CD14-positive monocyte (primary cell): ENCODE results near the gene HSF2. TPM values are rescaled to one million over a fixed set of nuclear protein-coding genes. Genes with fewer than 3 reads are reported as not detected.
A peak's percentile ranks its signal among the peaks of the same experiment; 100 is the strongest.

Experiments
- DNase-seq, 3 donors: peaks; one replicate each; pipeline ENCODE4 v3.0.0-alpha.2; 2011 to 2022
- H2AFZ ChIP-seq: 2 replicates; pipeline ENCODE4 v1.6.0; 2012; ENCODE audit warnings: mild to moderate bottlenecking, low read depth, low read length, inconsistent platforms; ENCODE audit not compliant: insufficient read depth, poor library complexity, severe bottlenecking
- H3K27ac ChIP-seq, 2 donors: 1 replicate in 1 of 2; 2 replicates in 1 of 2; pipeline ENCODE4 v1.5.1; 2012 to 2013; ENCODE audit warnings: low read length in 2 of 2, control low read depth in 1 of 2, inconsistent platforms in 1 of 2, low read depth in 1 of 2, mild to moderate bottlenecking in 1 of 2
- H3K27me3 ChIP-seq, 2 donors: one replicate each; pipeline versions ENCODE4 v1.6.0 to v1.6.1; 2011 to 2013; ENCODE audit warnings: low read length in 2 of 2; ENCODE audit not compliant: control insufficient read depth in 2 of 2, insufficient read depth in 2 of 2
- H3K36me3 ChIP-seq, 2 donors: replicated peaks in 1 of 2; 1 replicate in 1 of 2; 2 replicates in 1 of 2; pipeline versions ENCODE4 v1.5.1 to v1.6.1; 2012 to 2013; ENCODE audit warnings: low read length in 2 of 2, control low read depth in 1 of 2, inconsistent platforms in 1 of 2, mild to moderate bottlenecking in 1 of 2; ENCODE audit not compliant: insufficient read depth in 2 of 2, control insufficient read depth in 1 of 2
- H3K4me1 ChIP-seq, 2 donors: 1 replicate in 1 of 2; 2 replicates in 1 of 2; pipeline versions ENCODE4 v1.5.1 to v1.6.1; 2012 to 2013; ENCODE audit warnings: low read length in 2 of 2, control low read depth in 1 of 2, inconsistent platforms in 1 of 2, mild to moderate bottlenecking in 1 of 2, moderate library complexity in 1 of 2; ENCODE audit not compliant: insufficient read depth in 2 of 2, control insufficient read depth in 1 of 2
- H3K4me2 ChIP-seq: replicated peaks from 2 replicates; pipeline ENCODE3; 2012; ENCODE audit warnings: low read length, moderate library complexity, mild to moderate bottlenecking; ENCODE audit not compliant: poor library complexity, severe bottlenecking; ENCODE audit errors: extremely low read depth
- H3K4me3 ChIP-seq, 3 experiments: fragments of 200-600 bp in 1 of 3; sonication (generic) in 1 of 3; replicated peaks in 1 of 3; 1 replicate in 2 of 3; 2 replicates in 1 of 3; pipeline ENCODE4 v1.5.1; 2011 to 2013; ENCODE audit warnings: low read length in 3 of 3, mild to moderate bottlenecking in 3 of 3, control low read depth in 2 of 3, low read depth in 2 of 3, inconsistent platforms in 1 of 3, moderate library complexity in 1 of 3
- H3K79me2 ChIP-seq: 2 replicates; pipeline ENCODE4 v1.6.0; 2012; ENCODE audit warnings: mild to moderate bottlenecking, control low read depth, inconsistent platforms, low read length, moderate library complexity; ENCODE audit not compliant: insufficient read depth
- H3K9ac ChIP-seq: 2 replicates; pipeline ENCODE4 v1.6.0; 2017; ENCODE audit warnings: low read length, mild to moderate bottlenecking; ENCODE audit not compliant: insufficient read depth, poor library complexity, severe bottlenecking
- H3K9me3 ChIP-seq, 2 donors: replicated peaks in 1 of 2; 1 replicate in 1 of 2; 2 replicates in 1 of 2; pipeline versions ENCODE4 v1.5.1 to v1.6.1; 2012 to 2013; ENCODE audit warnings: low read length in 2 of 2, control low read depth in 1 of 2; ENCODE audit not compliant: control insufficient read depth in 1 of 2, insufficient read depth in 1 of 2
- H4K20me1 ChIP-seq: 2 replicates; pipeline ENCODE4 v1.6.0; 2012; ENCODE audit warnings: mild to moderate bottlenecking, low read length, control low read depth, moderate library complexity; ENCODE audit not compliant: insufficient read depth
- H3K27ac Mint-ChIP-seq, 7 donors: one replicate each; pipeline ENCODE4 v1.8.0; 2020; ENCODE audit warnings: mild to moderate bottlenecking in 7 of 7, mixed read lengths in 7 of 7, moderate library complexity in 6 of 7, inconsistent platforms in 2 of 7
- H3K27me3 Mint-ChIP-seq, 3 donors: one replicate each; pipeline ENCODE4 v1.8.0; 2021 to 2022; ENCODE audit warnings: low read depth in 3 of 3, mild to moderate bottlenecking in 3 of 3, mixed read lengths in 3 of 3, moderate library complexity in 3 of 3, inconsistent platforms in 1 of 3
- H3K36me3 Mint-ChIP-seq, 2 donors: one replicate each; pipeline ENCODE4 v1.8.0; 2020; ENCODE audit warnings: mixed read lengths in 2 of 2, inconsistent platforms in 1 of 2, mild to moderate bottlenecking in 1 of 2
- H3K4me1 Mint-ChIP-seq: one replicate; pipeline ENCODE4 v1.8.0; 2020; ENCODE audit warnings: mild to moderate bottlenecking, mixed read lengths
- H3K4me3 Mint-ChIP-seq, 2 donors: one replicate each; pipeline ENCODE4 v1.8.0; 2020; ENCODE audit warnings: mild to moderate bottlenecking in 2 of 2, mixed read lengths in 2 of 2, moderate library complexity in 1 of 2
- H3K9me3 Mint-ChIP-seq, 7 donors: one replicate each; pipeline ENCODE4 v1.8.0; 2020 to 2022; ENCODE audit warnings: mixed read lengths in 7 of 7, mild to moderate bottlenecking in 6 of 7, moderate library complexity in 6 of 7, inconsistent platforms in 2 of 7
- WGBS: methylation state at CpG from one replicate; pipeline ENCODE4 v1.1.5; 2013; ENCODE audit warnings: missing lambda C conversion rate; ENCODE audit not compliant: insufficient coverage; 5-methylcytosine and 5-hydroxymethylcytosine counted together
- intact Hi-C, 2 donors: fragments of 100-400 bp; cut with micrococcal nuclease; formaldehyde crosslinking; loops; one replicate each; pipeline versions ENCODE4 v1.15.0 to v1.15.1; 2023
- polyA plus RNA-seq, 3 donors: library from polyadenylated mRNA; depleted of rRNA in 1 of 3; unstranded in 2 of 3; stranded (reverse) in 1 of 3; fragments of 300-500 nt in 2 of 3; fragments of >200 nt in 1 of 3; fragmentation: Illumina TruSeq in 2 of 3; gene quantifications; 1 replicate in 2 of 3; 2 replicates in 1 of 3; pipeline ENCODE4 v1.2.3, GENCODE V29; 2012 to 2021
- TF ChIP-seq, protein P1 (sequence below): fragments of 200-600 bp; IDR thresholded peaks from one replicate; pipeline ENCODE4 v1.8.0; 2022; ENCODE audit warnings: antibody characterized with exemption, mild to moderate bottlenecking

The HSF2 gene
- polyA plus RNA-seq, 3 donors = 2.3 to 8.8 (median 2.6) TPM

DNA sequence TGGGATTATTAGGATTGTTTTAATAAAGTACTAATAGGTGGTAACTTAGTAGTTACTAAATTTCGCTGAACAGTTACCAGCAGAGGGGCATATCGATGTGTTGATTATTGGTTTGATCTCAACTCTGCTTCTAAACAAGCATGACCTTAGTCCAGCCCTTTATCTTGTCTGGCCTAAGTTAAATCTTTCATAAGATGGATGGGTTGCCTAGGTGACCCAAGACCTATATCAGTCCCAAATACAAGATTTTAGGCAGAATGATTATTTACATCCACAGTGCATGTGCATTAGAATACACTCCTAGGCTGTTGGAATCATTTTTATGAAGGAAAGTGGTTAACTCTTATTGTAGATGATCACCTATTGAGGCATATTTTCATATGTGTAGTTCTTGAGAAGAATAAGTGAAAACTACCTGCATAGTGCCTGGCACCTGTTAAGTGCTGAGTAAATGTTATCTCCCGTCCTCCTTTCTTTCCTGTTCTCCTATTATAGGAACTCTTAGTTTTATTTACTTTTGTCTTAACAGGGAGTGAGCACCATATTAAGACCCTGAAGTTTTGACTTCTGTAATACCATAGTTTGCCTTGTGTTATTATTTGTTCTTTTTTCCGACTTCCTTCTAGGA lies 1.1 kb downstream of the HSF2 start:
- H3K4me1 ChIP-seq = peaks cover 12 to 13% of the 10 kb centered on the region in 2 donors
- TF ChIP-seq, protein P1, sequence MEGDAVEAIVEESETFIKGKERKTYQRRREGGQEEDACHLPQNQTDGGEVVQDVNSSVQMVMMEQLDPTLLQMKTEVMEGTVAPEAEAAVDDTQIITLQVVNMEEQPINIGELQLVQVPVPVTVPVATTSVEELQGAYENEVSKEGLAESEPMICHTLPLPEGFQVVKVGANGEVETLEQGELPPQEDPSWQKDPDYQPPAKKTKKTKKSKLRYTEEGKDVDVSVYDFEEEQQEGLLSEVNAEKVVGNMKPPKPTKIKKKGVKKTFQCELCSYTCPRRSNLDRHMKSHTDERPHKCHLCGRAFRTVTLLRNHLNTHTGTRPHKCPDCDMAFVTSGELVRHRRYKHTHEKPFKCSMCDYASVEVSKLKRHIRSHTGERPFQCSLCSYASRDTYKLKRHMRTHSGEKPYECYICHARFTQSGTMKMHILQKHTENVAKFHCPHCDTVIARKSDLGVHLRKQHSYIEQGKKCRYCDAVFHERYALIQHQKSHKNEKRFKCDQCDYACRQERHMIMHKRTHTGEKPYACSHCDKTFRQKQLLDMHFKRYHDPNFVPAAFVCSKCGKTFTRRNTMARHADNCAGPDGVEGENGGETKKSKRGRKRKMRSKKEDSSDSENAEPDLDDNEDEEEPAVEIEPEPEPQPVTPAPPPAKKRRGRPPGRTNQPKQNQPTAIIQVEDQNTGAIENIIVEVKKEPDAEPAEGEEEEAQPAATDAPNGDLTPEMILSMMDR = no peak
- no peak overlapping the region for H3K27ac ChIP-seq
- intact Hi-C loops = loop anchor here (5.0 to 10.0 kb wide), 2 partner anchors 72 to 74 kb away; partner anchors contain the start of gene SERINC1 (in 2 of the 2)
- Mint-ChIP-seq H3K9me3 (no peaks in the 10 kb centered on the region), H3K4me3 (peak overlapping the region; percentile 96 to 97), H3K27ac (no peak overlapping the region), H3K27me3 (no peaks in the 10 kb centered on the region), H3K36me3 (peaks cover 0 to 5% of the 10 kb centered on the region in 2 donors), H3K4me1 (peaks cover 21% of the 10 kb centered on the region)
- H3K9ac ChIP-seq = no peak overlapping the region
- H2AFZ ChIP-seq = peak overlapping the region; percentile 95
- H3K27me3 ChIP-seq = no peaks in the 10 kb centered on the region
- H3K4me2 ChIP-seq = peak overlapping the region; percentile 73
- DNase-seq = no peak
- no CpG with 5 or more reads among the region's 4 CpGs for WGBS
- no peaks in the 10 kb centered on the region for H3K9me3 ChIP-seq
- H3K4me3 ChIP-seq = peak overlapping the region; percentile 82 to 97 (median 94)
- H3K79me2 ChIP-seq = peaks cover 52% of the 10 kb centered on the region
- H4K20me1 ChIP-seq = no peaks in the 10 kb centered on the region
- H3K36me3 ChIP-seq = no peaks in the 10 kb centered on the region

DNA sequence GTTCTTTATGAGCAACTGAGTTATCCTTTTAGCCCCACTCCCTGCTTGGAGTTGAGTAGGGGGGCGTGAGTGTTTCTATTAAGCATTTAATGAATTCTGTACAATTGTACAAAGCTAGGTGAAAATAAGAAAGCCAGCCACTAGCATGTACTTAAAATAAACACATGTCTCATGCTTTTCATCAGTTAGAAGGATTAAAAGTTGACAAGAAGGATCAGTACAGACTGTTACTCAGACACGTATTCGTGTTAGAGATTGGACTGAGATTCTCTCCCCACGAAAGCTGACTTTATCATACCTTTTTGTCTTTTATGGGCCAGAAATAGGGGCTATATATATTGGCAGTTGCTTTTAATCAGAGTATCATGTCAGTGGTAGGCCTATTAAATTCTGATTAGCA lies 1.7 kb downstream of the HSF2 start:
- Histone ChIP-seq H3K79me2 (peaks cover 57% of the 10 kb centered on the region), H3K4me1 (peaks cover 12 to 13% of the 10 kb centered on the region in 2 donors), H3K27ac (no peak overlapping the region), H3K9ac (no peak overlapping the region), H3K4me2 (no peak overlapping the region), H4K20me1 (no peaks in the 10 kb centered on the region), H3K36me3 (no peaks in the 10 kb centered on the region), H3K4me3 (no peak overlapping the region), H3K27me3 (no peaks in the 10 kb centered on the region), H3K9me3 (no peaks in the 10 kb centered on the region), H2AFZ (no peak overlapping the region)
- Mint-ChIP-seq H3K27me3 (no peaks in the 10 kb centered on the region), H3K4me3 (peak overlapping the region in 1 of 2 donors; percentile 60), H3K27ac (no peak overlapping the region), H3K36me3 (peaks cover 0 to 5% of the 10 kb centered on the region in 2 donors), H3K4me1 (peaks cover 22% of the 10 kb centered on the region), H3K9me3 (peaks cover 0 to 1% (median 0%) of the 10 kb centered on the region in 7 donors)
- DNase-seq = no peak
- TF ChIP-seq, protein P1 = no peak
- intact Hi-C loops = loop anchor here (5.0 to 10.0 kb wide), 2 partner anchors 71 to 74 kb away; partner anchors contain the start of gene SERINC1 (in 2 of the 2)
- WGBS = no CpG with 5 or more reads among the region's 4 CpGs
